ENCODE data around the gene MASP1.
"Not testable (repeated sequence)": the region's sequence is repeated elsewhere in the genome, so short reads cannot be mapped to it uniquely, and the experiment has no call there.

The MASP1 gene

DNA sequence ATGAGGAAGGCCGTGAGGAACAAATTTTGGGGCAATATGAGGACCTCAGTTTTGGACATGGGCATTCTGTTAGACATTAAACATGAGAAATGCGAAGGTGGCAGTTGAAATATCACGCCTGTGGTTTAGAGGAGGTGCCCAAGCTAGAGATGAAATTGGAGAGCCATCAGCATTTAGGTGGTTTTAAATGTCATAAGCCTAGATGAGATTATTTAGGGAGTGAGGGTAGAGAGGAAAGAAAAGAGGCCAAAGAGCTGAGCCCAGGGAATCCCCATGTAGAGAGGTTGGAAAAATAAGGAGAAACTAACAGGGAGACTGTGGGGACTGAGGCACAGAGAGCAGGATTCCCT is 79.4 kb downstream of the MASP1 start:
- Histone ChIP-seq H3K4me1 (ENCODE audit: control insufficient read depth, low read depth, low read length) (peaks cover 16% of the 10 kb centered on the region), H3K36me3 (ENCODE audit: control insufficient read depth, low read depth, low read length) (no peaks in the 10 kb centered on the region), H3K27ac (ENCODE audit: low read length) (no peak overlapping the region), H3K27me3 (ENCODE audit: control insufficient read depth, insufficient read depth, low read length) (no peaks in the 10 kb centered on the region), H3K9ac (ENCODE audit: low read length) (no peak overlapping the region), H3K4me3 (ENCODE audit: low read length) (no peak overlapping the region), H3K9me3 (ENCODE audit: control insufficient read depth, low read depth, low read length) (peaks cover 3% of the 10 kb centered on the region)

DNA sequence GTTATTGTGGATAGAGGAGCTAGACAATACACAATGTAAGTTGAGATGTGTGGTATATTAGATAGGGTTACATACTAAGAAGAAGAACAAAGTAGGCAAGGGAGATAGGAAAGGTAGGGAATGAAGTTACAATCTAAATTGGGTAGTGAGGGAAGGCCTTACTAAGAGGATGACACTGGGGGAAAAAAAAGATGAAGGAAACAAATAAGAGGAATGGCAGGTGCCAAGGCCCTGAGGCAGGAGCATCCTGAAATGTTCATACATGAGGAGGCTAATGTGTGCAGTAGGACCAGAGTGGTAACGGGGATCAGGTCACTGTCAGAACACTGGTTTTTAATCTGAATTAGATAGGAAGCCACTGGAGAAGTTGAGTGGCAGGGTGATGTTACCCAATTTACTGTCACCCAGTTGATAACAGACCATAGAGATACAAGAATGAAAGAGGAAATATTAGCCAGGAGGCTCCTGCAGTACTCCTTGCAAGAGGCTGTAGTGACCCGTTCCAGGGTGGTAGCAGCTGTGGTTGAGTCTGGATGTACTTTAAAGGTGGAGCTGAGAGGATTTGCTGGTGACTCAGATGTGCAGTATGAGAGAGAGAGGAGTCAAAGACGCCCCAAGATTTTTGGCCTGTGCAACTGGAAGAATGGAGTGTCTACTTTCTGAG is 79.9 kb downstream of the MASP1 start:
- H3K27me3 ChIP-seq (ENCODE audit: control insufficient read depth, insufficient read depth, low read length): no peaks in the 10 kb centered on the region
- no peak overlapping the region for H3K4me3 ChIP-seq (ENCODE audit: low read length)
- H3K27ac ChIP-seq (ENCODE audit: low read length): no peak overlapping the region
- H3K4me1 ChIP-seq (ENCODE audit: control insufficient read depth, low read depth, low read length): peaks cover 16% of the 10 kb centered on the region
- no peak overlapping the region for H3K9ac ChIP-seq (ENCODE audit: low read length)
- H3K9me3 ChIP-seq (ENCODE audit: control insufficient read depth, low read depth, low read length): peaks cover 7% of the 10 kb centered on the region
- H3K36me3 ChIP-seq (ENCODE audit: control insufficient read depth, low read depth, low read length): no peaks in the 10 kb centered on the region

DNA sequence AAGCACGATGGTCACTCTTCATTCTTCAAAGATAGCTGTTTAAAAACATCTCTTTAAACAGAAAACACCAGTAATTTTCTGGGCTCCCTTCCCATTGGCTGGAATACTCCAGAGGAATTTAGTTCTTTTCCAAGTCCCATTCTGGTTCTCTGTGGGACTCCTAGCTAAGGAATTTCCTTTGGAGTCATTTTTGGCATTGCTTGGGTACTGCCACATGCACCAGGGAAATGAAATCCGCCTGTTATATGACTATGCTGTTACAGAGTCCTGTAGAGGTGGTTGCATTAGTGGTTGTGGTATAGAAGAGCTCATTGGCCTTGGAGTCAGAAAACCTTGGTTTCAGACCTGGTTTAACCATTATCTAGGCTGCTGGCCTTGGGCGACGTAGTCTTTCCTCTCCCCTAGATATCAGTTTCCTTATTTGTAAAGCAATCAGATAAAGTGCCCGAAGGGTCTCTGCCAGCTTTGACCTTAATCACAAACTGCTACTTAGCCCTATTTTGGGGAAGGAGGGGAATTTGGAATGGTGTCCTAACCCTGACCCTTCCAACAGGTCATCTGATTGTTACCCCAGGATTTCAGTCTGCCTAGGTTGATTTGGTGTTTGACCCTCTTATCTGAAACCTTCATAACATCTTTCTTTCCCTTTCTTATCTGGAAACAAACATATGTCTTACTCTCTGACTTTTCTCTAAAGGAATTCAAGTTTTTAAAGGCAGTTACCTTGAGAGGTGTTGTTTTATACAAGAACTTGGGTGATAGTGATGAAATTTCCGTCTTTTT is 80.8 kb downstream of the MASP1 start:
- no peak overlapping the region for H3K27ac ChIP-seq (ENCODE audit: low read length)
- H3K4me1 ChIP-seq (ENCODE audit: control insufficient read depth, low read depth, low read length): peaks cover 16% of the 10 kb centered on the region
- H3K36me3 ChIP-seq (ENCODE audit: control insufficient read depth, low read depth, low read length): no peaks in the 10 kb centered on the region
- H3K9ac ChIP-seq (ENCODE audit: low read length): no peak overlapping the region
- H3K9me3 ChIP-seq (ENCODE audit: control insufficient read depth, low read depth, low read length): peaks cover 7% of the 10 kb centered on the region
- H3K27me3 ChIP-seq (ENCODE audit: control insufficient read depth, insufficient read depth, low read length): no peaks in the 10 kb centered on the region
- peak overlapping the region; percentile 1 for H3K4me3 ChIP-seq (ENCODE audit: low read length)

DNA sequence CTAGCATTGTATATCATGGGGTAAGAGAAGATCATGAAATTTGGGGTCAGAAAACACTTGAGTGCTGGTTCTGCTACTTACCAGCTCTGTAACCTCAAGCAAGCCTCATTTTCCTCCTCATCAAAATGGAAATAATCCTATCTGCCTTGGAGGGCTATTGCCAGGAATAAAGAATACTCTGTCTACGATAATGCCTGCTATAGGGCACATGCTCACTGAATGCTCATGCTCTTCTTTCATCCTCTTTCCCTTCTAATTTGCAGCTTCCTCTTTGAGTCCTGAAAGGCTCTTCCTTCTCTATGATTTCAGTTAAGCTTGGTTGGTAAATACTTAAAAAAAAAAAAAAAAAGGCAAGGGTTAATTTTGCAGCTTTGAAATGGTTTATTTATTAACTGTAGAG is 81.4 kb downstream of the MASP1 start:
- H3K4me1 ChIP-seq (ENCODE audit: control insufficient read depth, low read depth, low read length): peaks cover 16% of the 10 kb centered on the region

DNA sequence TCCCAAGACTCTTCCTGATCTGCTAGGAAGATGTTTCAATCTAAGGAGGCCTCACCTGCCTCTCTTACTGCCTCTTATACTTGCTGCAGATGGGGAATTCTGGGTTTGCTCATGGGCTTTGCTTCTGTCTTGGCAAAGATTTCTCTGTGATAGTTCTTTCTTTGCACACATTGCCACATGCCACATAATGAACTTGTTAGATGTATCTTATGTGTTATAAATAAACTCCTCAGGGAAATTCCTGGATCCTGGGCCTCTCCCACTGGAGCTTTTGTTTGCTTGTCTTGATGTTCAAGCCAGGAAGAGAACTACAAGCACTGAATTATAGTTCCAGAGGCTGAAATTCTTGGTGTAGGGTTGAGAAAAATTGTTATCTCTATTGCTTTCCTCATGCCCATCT is 82.0 kb downstream of the MASP1 start:
- H3K9ac ChIP-seq (ENCODE audit: low read length): no peak overlapping the region
- peaks cover 7% of the 10 kb centered on the region for H3K9me3 ChIP-seq (ENCODE audit: control insufficient read depth, low read depth, low read length)
- peaks cover 16% of the 10 kb centered on the region for H3K4me1 ChIP-seq (ENCODE audit: control insufficient read depth, low read depth, low read length)
- no peaks in the 10 kb centered on the region for H3K36me3 ChIP-seq (ENCODE audit: control insufficient read depth, low read depth, low read length)
- H3K27me3 ChIP-seq (ENCODE audit: control insufficient read depth, insufficient read depth, low read length): no peaks in the 10 kb centered on the region
- no peak overlapping the region for H3K27ac ChIP-seq (ENCODE audit: low read length)
- no peak overlapping the region for H3K4me3 ChIP-seq (ENCODE audit: low read length)

More for the DNA sequence above, 81.4 kb downstream of the MASP1 start:
- Histone ChIP-seq H3K4me3 (ENCODE audit: low read length) (peak overlapping the region; percentile 1), H3K27ac (ENCODE audit: low read length) (no peak overlapping the region), H3K36me3 (ENCODE audit: control insufficient read depth, low read depth, low read length) (no peaks in the 10 kb centered on the region), H3K9me3 (ENCODE audit: control insufficient read depth, low read depth, low read length) (peaks cover 7% of the 10 kb centered on the region), H3K9ac (ENCODE audit: low read length) (no peak overlapping the region), H3K27me3 (ENCODE audit: control insufficient read depth, insufficient read depth, low read length) (no peaks in the 10 kb centered on the region)

DNA sequence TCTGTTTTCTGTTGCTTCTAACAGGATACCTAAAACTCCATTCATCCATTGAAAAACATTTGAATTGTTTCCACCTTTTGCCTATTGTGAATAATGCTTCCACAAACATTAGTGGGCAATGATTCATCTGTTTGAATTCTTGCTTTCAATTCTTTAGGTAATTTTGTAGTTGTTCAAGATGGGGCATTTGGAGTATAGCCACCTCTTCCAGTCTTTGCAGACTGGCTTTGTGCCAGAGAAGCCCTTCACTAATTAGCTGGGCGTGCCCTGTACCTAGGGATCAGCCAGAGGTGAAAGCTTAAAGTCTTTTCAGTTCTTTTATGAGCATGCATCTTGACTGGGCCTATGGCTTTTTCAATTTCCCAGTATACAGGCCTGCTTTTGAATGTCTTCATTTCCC is 83.4 kb downstream of the MASP1 start:
- Histone ChIP-seq H3K9me3 (ENCODE audit: control insufficient read depth, low read depth, low read length) (peaks cover 7% of the 10 kb centered on the region), H3K4me3 (ENCODE audit: low read length) (no peak overlapping the region), H3K36me3 (ENCODE audit: control insufficient read depth, low read depth, low read length) (no peaks in the 10 kb centered on the region), H3K9ac (ENCODE audit: low read length) (no peak overlapping the region), H3K4me1 (ENCODE audit: control insufficient read depth, low read depth, low read length) (peaks cover 16% of the 10 kb centered on the region), H3K27me3 (ENCODE audit: control insufficient read depth, insufficient read depth, low read length) (no peaks in the 10 kb centered on the region), H3K27ac (ENCODE audit: low read length) (no peak overlapping the region)

DNA sequence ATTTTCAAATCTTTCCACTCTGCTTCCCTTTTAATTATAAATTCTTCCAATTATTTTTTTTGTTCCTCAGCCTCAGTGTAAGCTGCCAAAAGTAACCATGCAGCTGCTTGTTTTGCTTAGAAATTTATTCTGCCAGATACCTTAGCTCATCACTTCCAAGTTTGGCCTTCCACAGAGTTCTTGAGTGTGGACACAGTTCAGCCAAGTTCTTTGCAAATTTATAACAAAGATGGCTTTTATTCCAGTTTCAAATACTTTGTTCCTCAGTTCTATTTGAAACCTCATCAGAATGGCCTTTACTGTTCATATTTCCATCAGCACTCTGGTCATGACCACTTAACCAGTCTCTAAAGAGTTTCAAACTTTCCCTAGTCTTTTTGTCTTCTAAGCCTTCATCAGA is 83.9 kb downstream of the MASP1 start:
- Histone ChIP-seq H3K36me3 (ENCODE audit: control insufficient read depth, low read depth, low read length) (no peaks in the 10 kb centered on the region), H3K27ac (ENCODE audit: low read length) (no peak overlapping the region), H3K9ac (ENCODE audit: low read length) (no peak overlapping the region), H3K27me3 (ENCODE audit: control insufficient read depth, insufficient read depth, low read length) (no peaks in the 10 kb centered on the region), H3K9me3 (ENCODE audit: control insufficient read depth, low read depth, low read length) (peaks cover 7% of the 10 kb centered on the region), H3K4me1 (ENCODE audit: control insufficient read depth, low read depth, low read length) (peaks cover 16% of the 10 kb centered on the region), H3K4me3 (ENCODE audit: low read length) (no peak overlapping the region)

DNA sequence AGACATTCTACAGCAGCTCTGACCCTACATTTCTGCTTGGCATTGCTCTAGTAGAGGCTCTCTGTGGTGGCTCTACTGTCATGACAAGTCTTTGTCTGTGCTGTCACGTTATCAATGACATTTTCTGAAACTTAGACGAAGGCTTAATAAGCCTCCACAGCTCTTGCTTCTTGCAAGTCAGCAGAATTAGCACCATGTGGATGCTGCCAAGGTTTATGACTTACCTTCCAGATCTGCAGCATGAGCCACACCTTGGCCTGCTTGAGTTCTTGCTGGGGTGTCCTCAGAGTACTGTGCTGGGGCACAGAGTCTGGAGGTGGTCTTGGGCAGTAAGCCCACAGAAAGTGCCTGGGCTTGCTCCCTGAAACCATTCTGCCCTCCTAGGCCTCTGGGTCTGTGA is 84.5 kb downstream of the MASP1 start:
- no peak overlapping the region for H3K9ac ChIP-seq (ENCODE audit: low read length)

DNA sequence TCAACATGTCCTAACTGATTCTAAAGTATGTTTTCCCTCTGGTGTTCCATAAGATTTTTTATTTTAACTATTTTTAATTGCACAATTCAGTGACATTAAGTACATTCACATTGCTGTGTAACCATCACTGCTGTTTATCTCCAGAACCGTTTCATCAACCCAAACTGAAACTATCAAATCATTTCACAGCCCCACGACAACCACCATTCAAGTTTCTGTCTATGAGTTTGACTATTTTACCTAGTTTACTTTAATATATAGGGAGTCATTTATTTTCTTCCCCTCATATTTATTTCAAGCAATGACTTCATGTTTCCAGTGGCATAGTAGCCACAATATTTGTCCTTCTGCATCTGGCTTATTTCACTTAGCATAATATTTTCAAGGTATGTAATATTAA is 85.9 kb downstream of the MASP1 start:
- H3K27me3 ChIP-seq (ENCODE audit: control insufficient read depth, insufficient read depth, low read length): no peaks in the 10 kb centered on the region
- no peak overlapping the region for H3K9ac ChIP-seq (ENCODE audit: low read length)
- H3K27ac ChIP-seq (ENCODE audit: low read length): no peak overlapping the region
- no peaks in the 10 kb centered on the region for H3K36me3 ChIP-seq (ENCODE audit: control insufficient read depth, low read depth, low read length)
- H3K9me3 ChIP-seq (ENCODE audit: control insufficient read depth, low read depth, low read length): peaks cover 7% of the 10 kb centered on the region
- peaks cover 9% of the 10 kb centered on the region for H3K4me1 ChIP-seq (ENCODE audit: control insufficient read depth, low read depth, low read length)
- no peak overlapping the region for H3K4me3 ChIP-seq (ENCODE audit: low read length)

More for the DNA sequence above, 84.5 kb downstream of the MASP1 start:
- Histone ChIP-seq H3K4me1 (ENCODE audit: control insufficient read depth, low read depth, low read length) (peaks cover 16% of the 10 kb centered on the region), H3K36me3 (ENCODE audit: control insufficient read depth, low read depth, low read length) (no peaks in the 10 kb centered on the region), H3K27ac (ENCODE audit: low read length) (no peak overlapping the region), H3K9me3 (ENCODE audit: control insufficient read depth, low read depth, low read length) (peaks cover 7% of the 10 kb centered on the region), H3K27me3 (ENCODE audit: control insufficient read depth, insufficient read depth, low read length) (no peaks in the 10 kb centered on the region), H3K4me3 (ENCODE audit: low read length) (no peak overlapping the region)

DNA sequence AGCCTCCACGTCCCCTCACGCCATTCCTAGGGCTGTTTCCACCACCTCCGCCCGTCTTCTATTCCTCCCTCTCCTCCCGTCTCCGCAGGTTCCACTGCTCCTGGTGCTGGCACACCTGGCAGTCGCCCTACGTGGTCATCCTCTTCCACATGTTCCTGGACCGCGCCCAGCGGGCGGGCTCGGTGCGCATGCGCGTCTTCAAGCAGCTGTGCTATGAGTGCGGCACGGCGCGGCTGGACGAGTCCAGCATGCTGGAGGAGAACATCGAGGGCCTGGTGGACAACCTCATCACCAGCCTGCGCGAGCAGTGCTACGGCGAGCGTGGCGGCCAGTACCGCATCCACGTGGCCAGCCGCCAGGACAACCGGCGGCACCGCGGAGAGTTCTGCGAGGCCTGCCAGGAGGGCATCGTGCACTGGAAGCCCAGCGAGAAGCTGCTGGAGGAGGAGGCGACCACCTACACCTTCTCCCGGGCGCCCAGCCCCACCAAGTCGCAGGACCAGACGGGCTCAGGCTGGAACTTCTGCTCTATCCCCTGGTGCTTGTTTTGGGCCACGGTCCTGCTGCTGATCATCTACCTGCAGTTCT is 92.0 kb downstream of the MASP1 start:
- H3K9ac ChIP-seq (ENCODE audit: low read length); H3K27me3 ChIP-seq (ENCODE audit: control insufficient read depth, insufficient read depth, low read length); H3K9me3 ChIP-seq (ENCODE audit: control insufficient read depth, low read depth, low read length); H3K36me3 ChIP-seq (ENCODE audit: control insufficient read depth, low read depth, low read length); H3K27ac ChIP-seq (ENCODE audit: low read length); H3K4me1 ChIP-seq (ENCODE audit: control insufficient read depth, low read depth, low read length); H3K4me3 ChIP-seq (ENCODE audit: low read length): not testable (repeated sequence)

DNA sequence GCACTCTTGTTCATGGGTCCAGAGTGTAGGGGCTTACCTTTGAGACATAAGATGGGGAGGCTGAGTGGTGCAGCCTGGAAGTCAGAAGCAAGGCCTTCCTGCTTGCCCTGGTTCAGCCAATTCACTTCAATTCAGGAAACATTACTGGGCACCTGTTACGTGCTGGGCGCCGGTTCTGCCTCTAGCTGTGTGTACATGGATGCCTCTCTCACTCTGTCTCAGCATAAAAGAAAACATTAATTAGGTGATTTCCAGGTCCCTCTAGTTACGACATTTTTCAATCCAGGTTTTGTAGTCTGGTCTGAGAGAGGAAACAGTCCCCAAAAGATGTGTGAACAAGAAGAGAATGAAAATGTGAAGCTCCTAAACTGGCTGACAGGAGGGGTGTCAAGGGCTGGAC is 93.0 kb downstream of the MASP1 start:
- no peaks in the 10 kb centered on the region for H3K27me3 ChIP-seq (ENCODE audit: control insufficient read depth, insufficient read depth, low read length)
- no peaks in the 10 kb centered on the region for H3K36me3 ChIP-seq (ENCODE audit: control insufficient read depth, low read depth, low read length)
- H3K4me3 ChIP-seq (ENCODE audit: low read length): no peak overlapping the region
- no peak overlapping the region for H3K9ac ChIP-seq (ENCODE audit: low read length)
- no peak overlapping the region for H3K27ac ChIP-seq (ENCODE audit: low read length)
- H3K9me3 ChIP-seq (ENCODE audit: control insufficient read depth, low read depth, low read length): no peaks in the 10 kb centered on the region
- no peaks in the 10 kb centered on the region for H3K4me1 ChIP-seq (ENCODE audit: control insufficient read depth, low read depth, low read length)

DNA sequence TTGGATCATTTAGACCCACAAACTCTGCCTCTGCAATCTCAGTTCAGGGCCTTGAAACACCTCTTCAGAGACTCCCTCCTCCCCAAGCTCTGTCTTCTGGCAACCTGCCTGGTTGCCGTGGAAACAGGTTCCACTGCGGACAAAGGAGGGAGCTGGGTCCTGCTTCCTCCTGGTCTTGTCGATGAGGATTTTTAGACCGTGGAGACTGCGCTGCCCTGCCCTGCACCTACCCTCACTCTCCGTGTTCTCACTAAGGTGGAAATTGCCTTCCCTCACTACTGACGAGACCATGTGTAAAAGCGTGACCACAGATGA is 94.2 kb downstream of the MASP1 start, which contains the start of gene RTP1:
Gene RTP1, plus strand, starts transcription at position 152 of the 315 bp plus-strand sequence. Its CDS starts 30 bp downstream, at position 182.
- no peaks in the 10 kb centered on the region for H3K4me1 ChIP-seq (ENCODE audit: control insufficient read depth, low read depth, low read length)
- H3K27ac ChIP-seq (ENCODE audit: low read length): no peak within 1 kb of the TSS
- H3K27me3 ChIP-seq (ENCODE audit: control insufficient read depth, insufficient read depth, low read length): no peaks in the 10 kb centered on the region
- H3K9me3 ChIP-seq (ENCODE audit: control insufficient read depth, low read depth, low read length): no peaks in the 10 kb centered on the region
- no peak within 1 kb of the TSS for H3K4me3 ChIP-seq (ENCODE audit: low read length)
- no peaks in the 10 kb centered on the region for H3K36me3 ChIP-seq (ENCODE audit: control insufficient read depth, low read depth, low read length)
- H3K9ac ChIP-seq (ENCODE audit: low read length): no peak within 1 kb of the TSS
